GM12878 (cell line): ENCODE measurements around the gene NCF2. TPM values are rescaled to one million over a fixed set of nuclear protein-coding genes. Genes with fewer than 3 reads are reported as not detected.

Source experiments
- ATAC-seq: fragments of 200-7000 bp; cut with Tn5 transposase; 3 replicates; pipeline ENCODE4 v1.9.1; 2020; ENCODE audit warnings: mild to moderate bottlenecking, moderate library complexity
- BruUV-seq: library from RNA; stranded (reverse); fragments of 400-500 nt; replicated peaks from 2 replicates; lab custom pipeline; 2021; lab: Mats Ljungman, UMichigan
- CTCF ChIA-PET: fragments of 300-600 bp; sonication (Branson Sonifier 250); formaldehyde crosslinking; extraction: SDS; loops from one replicate; lab custom pipeline; 2021; ENCODE audit warnings: inconsistent platforms; lab: Yijun Ruan, JAX
- POLR2A ChIA-PET: fragments of 350-600 bp; formaldehyde crosslinking; extraction: SDS; loops from one replicate; lab custom pipeline; 2021; ENCODE audit warnings: inconsistent platforms; lab: Charles Lee
- RAD21 ChIA-PET: fragments of 300-600 bp; sonication (Branson Sonifier 250); formaldehyde crosslinking; loops from one replicate; lab custom pipeline; 2023; ENCODE audit warnings: antibody characterized with exemption; ENCODE audit not compliant: unreplicated experiment; lab: Charles Lee
- SMC1A ChIA-PET: fragments of 300-600 bp; sonication (Branson Sonifier 250); formaldehyde crosslinking; loops from one replicate; lab custom pipeline; 2023; ENCODE audit not compliant: unreplicated experiment, uncharacterized antibody; lab: Charles Lee
- DNase-seq: peaks from one replicate; pipeline ENCODE4 v3.0.0-alpha.2; 2011; ENCODE audit warnings: low read depth, low spot score
- FAIRE-seq: peaks from 3 replicates; lab custom pipeline; 2011; peaks lifted over from hg19 to GRCh38; lab: Jason Lieb, UNC
- H2AFZ ChIP-seq: 2 replicates; pipeline ENCODE4 v1.6.0; 2011; ENCODE audit warnings: low read depth, low read length, control low read depth; ENCODE audit not compliant: control insufficient read depth
- H3K27ac ChIP-seq: 2 replicates; pipeline ENCODE4 v1.5.1; 2011; ENCODE audit warnings: control low read depth; ENCODE audit not compliant: control insufficient read depth, insufficient read depth
- H3K27me3 ChIP-seq, 2 experiments: replicated peaks in 1 of 2; 2 replicates each; pipeline versions ENCODE4 v1.6.0 to v1.6.1; 2011; ENCODE audit warnings: low read length in 1 of 2; ENCODE audit not compliant: control insufficient read depth in 2 of 2, insufficient read depth in 2 of 2
- H3K36me3 ChIP-seq, 2 experiments: 2 replicates each; pipeline ENCODE4 v1.5.1; 2011; ENCODE audit warnings: low read length in 1 of 2; ENCODE audit not compliant: control insufficient read depth in 2 of 2, insufficient read depth in 2 of 2
- H3K4me1 ChIP-seq: 2 replicates; pipeline ENCODE4 v1.6.1; 2011; ENCODE audit warnings: mild to moderate bottlenecking, low read length, moderate library complexity, mixed read lengths; ENCODE audit not compliant: control insufficient read depth, insufficient read depth
- H3K4me2 ChIP-seq: 2 replicates; pipeline ENCODE4 v1.6.0; 2011; ENCODE audit warnings: control low read depth; ENCODE audit not compliant: control insufficient read depth, insufficient read depth
- H3K4me3 ChIP-seq: fragments of 200-600 bp; sonication (generic); 2 replicates; pipeline ENCODE4 v1.5.1; 2016
- H3K79me2 ChIP-seq: 2 replicates; pipeline ENCODE4 v1.6.0; 2011; ENCODE audit warnings: low read length; ENCODE audit not compliant: control insufficient read depth, insufficient read depth
- H3K9ac ChIP-seq: 2 replicates; pipeline ENCODE4 v1.8.0; 2011; ENCODE audit warnings: low read length, control low read depth, mixed read lengths; ENCODE audit not compliant: control insufficient read depth, insufficient read depth
- H3K9me3 ChIP-seq: replicated peaks from 3 replicates; pipeline ENCODE4 v1.5.1; 2011; ENCODE audit warnings: mild to moderate bottlenecking, low read length; ENCODE audit not compliant: control insufficient read depth, insufficient read depth
- H4K20me1 ChIP-seq: 2 replicates; pipeline ENCODE4 v1.6.0; 2011; ENCODE audit not compliant: control insufficient read depth, insufficient read depth
- CBFB ChIP-seq: IDR thresholded peaks from 2 replicates; pipeline ENCODE4 v1.6.1; 2016; ENCODE audit warnings: antibody characterized with exemption, low read depth
- CBX3 ChIP-seq: fragments of 200-600 bp; sonication (generic); IDR thresholded peaks from 2 replicates; pipeline ENCODE4 v1.6.1; 2016; ENCODE audit warnings: low read depth, borderline replicate concordance
- EGR1 ChIP-seq, 2 experiments: IDR thresholded peaks; 1 replicate in 1 of 2; 2 replicates in 1 of 2; pipeline ENCODE4 v1.6.1; 2011 to 2012; ENCODE audit warnings: low read depth in 2 of 2, low read length in 2 of 2, borderline replicate concordance in 1 of 2, mild to moderate bottlenecking in 1 of 2, moderate library complexity in 1 of 2
- EZH2 ChIP-seq: IDR thresholded peaks from 2 replicates; pipeline ENCODE4 v1.6.1; 2012; ENCODE audit warnings: low read depth, mild to moderate bottlenecking, control low read depth, inconsistent platforms, low read length, borderline replicate concordance; ENCODE audit not compliant: control insufficient read depth
- IRF4 ChIP-seq: IDR thresholded peaks from 2 replicates; pipeline ENCODE4 v1.6.1; 2011; ENCODE audit warnings: low read depth, low read length
- KDM1A ChIP-seq: fragments of 200-600 bp; sonication (generic); IDR thresholded peaks from 2 replicates; pipeline ENCODE4 v1.6.1; 2016; ENCODE audit warnings: borderline replicate concordance
- NBN ChIP-seq: fragments of 450-650 bp; IDR thresholded peaks from 2 replicates; pipeline ENCODE4 v1.6.1; 2016
- NR2C2 ChIP-seq: IDR thresholded peaks from 2 replicates; pipeline ENCODE4 v1.6.1; 2011; ENCODE audit warnings: borderline replicate concordance, low read depth; ENCODE audit not compliant: control insufficient read depth, insufficient read length
- POLR2A ChIP-seq: IDR thresholded peaks from 2 replicates; pipeline ENCODE4 v1.6.1; 2011; ENCODE audit warnings: low read depth, mild to moderate bottlenecking, low read length
- ZBED1 ChIP-seq: IDR thresholded peaks from 2 replicates; pipeline ENCODE4 v1.6.1; 2016; ENCODE audit warnings: borderline replicate concordance
- ZNF24 ChIP-seq: fragments of 450-650 bp; IDR thresholded peaks from 2 replicates; pipeline ENCODE4 v1.6.1; 2017; ENCODE audit warnings: antibody characterized with exemption, mild to moderate bottlenecking
- WGBS: methylation state at CpG from one replicate; pipeline ENCODE4 v1.1.6; 2016; ENCODE audit warnings: low lambda C conversion rate; ENCODE audit not compliant: insufficient replicate concordance, insufficient coverage; ENCODE audit errors: missing lambda C conversion rate; 5-methylcytosine and 5-hydroxymethylcytosine counted together
- in situ Hi-C: fragments of 300-500 bp; cut with MboI; formaldehyde crosslinking; loops from 9 replicates; pipeline ENCODE4 v1.14.3; 2018; ENCODE audit warnings: mixed read lengths
- intact Hi-C: fragments of 100-400 bp; cut with micrococcal nuclease; formaldehyde crosslinking; loops from one replicate; pipeline ENCODE4 v1.14.2; 2022; ENCODE audit not compliant: unreplicated experiment
- polyA plus RNA-seq, 11 experiments: library from polyadenylated mRNA; depleted of rRNA in 4 of 11; unstranded in 6 of 11; stranded (reverse) in 5 of 11; fragments of >200 nt; fragmentation: Nextera tagmentation in 4 of 11; fragmentation: Illumina TruSeq in 1 of 11; extraction: Ambion mirVana in 4 of 11; extraction: Trizol in 1 of 11; gene quantifications; 1 replicate in 1 of 11; 2 replicates in 10 of 11; pipeline versions ENCODE4 v1.2.1 to v1.2.3, GENCODE V29; 2011 to 2016; ENCODE audit warnings: inconsistent platforms in 2 of 11, missing spikeins in 2 of 11, low read depth in 1 of 11
- total RNA-seq, 4 experiments: library from RNA; depleted of rRNA in 3 of 4; stranded (reverse); fragments of >200 nt in 3 of 4; fragmentation: Illumina TruSeq in 1 of 4; extraction: Trizol in 1 of 4; gene quantifications; 2 replicates each; pipeline versions ENCODE4 v1.2.1 to v1.2.3, GENCODE V29; 2013 to 2021
- TF ChIP-seq, protein P1 (sequence below): fragments of 450-650 bp; IDR thresholded peaks from 2 replicates; pipeline ENCODE4 v1.6.1; 2016; ENCODE audit warnings: mild to moderate bottlenecking
- TF ChIP-seq, protein P2 (sequence below): fragments of 450-650 bp; IDR thresholded peaks from 2 replicates; pipeline ENCODE4 v1.6.1; 2017; ENCODE audit warnings: mild to moderate bottlenecking, moderate library complexity

Gene NCF2
- total and polyA plus RNA-seq, 10 of the 15 experiments (the other 5 are each of a cell fraction or from before 2014, with no cell fraction given): 31.4 to 256 (median 77.1) TPM

DNA sequence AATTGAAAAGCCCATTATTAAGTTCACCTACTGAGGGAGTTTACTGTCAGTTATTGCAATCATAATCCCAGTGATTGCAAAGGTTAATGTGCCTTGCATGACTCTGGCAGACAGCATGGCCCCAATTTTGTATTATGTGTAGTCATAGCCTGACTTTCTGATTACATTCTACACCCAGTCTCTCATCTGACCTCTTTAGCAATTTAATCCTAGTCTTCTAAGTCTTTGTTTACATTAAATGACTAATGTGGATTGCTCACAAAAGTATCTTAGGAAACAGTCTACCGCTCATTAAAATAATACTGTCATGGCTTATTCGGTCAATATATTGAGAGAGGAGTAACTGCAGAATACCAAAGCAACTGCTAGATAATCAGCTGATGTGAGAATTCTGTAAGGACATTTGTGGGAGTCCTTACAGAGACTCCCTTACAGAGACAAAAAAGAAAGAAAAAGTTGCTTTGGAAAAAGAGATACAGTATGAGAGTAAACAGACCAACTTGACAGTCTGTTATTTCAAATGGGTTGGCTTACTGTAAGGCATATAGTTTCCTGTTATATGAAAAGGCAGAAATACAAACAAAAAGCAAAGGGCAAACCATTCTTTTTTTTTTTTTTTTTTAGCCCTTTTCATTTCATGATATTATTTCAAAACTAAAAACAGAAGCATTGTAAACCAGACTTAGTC is 75.1 kb downstream of the NCF2 start:
- 96% methylated on average over 2 of the region's 2 CpGs for WGBS
- ChIA-PET RAD21 (no interaction called here), POLR2A (interaction anchor here (0.5 kb wide), 1 partner anchor 406 kb away, joined by 3 read pairs; no protein-coding TSS in a partner anchor), SMC1A (interaction anchor here (0.7 to 1.6 kb wide), 5 partner anchors 8 to 537 kb away, joined by 3 to 8 read pairs (median 3); no protein-coding TSS in a partner anchor), CTCF (interaction anchor here (0.8 kb wide), 1 partner anchor 23 kb away, joined by 3 read pairs; no protein-coding TSS in a partner anchor)
- DNase-seq (no peak), FAIRE-seq (peak; percentile 64), ATAC-seq (no peak)
- no TSS peak for BruUV-seq
- TF ChIP-seq ZNF24 (no peak), NR2C2 (no peak), EGR1 (IDR thresholded peaks at IDR 0.05; ENCODE audit: borderline replicate concordance in 1 of 2, low read depth in 2 of 2, low read length in 2 of 2) (no peak), KDM1A (no peak), CBX3 (no peak), IRF4 (no peak), EZH2 (no peak), ZBED1 (no peak), NBN (no peak), CBFB (no peak), POLR2A (no peak)
- TF ChIP-seq, protein P1, sequence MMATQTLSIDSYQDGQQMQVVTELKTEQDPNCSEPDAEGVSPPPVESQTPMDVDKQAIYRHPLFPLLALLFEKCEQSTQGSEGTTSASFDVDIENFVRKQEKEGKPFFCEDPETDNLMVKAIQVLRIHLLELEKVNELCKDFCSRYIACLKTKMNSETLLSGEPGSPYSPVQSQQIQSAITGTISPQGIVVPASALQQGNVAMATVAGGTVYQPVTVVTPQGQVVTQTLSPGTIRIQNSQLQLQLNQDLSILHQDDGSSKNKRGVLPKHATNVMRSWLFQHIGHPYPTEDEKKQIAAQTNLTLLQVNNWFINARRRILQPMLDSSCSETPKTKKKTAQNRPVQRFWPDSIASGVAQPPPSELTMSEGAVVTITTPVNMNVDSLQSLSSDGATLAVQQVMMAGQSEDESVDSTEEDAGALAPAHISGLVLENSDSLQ: no peak
- TF ChIP-seq, protein P2, sequence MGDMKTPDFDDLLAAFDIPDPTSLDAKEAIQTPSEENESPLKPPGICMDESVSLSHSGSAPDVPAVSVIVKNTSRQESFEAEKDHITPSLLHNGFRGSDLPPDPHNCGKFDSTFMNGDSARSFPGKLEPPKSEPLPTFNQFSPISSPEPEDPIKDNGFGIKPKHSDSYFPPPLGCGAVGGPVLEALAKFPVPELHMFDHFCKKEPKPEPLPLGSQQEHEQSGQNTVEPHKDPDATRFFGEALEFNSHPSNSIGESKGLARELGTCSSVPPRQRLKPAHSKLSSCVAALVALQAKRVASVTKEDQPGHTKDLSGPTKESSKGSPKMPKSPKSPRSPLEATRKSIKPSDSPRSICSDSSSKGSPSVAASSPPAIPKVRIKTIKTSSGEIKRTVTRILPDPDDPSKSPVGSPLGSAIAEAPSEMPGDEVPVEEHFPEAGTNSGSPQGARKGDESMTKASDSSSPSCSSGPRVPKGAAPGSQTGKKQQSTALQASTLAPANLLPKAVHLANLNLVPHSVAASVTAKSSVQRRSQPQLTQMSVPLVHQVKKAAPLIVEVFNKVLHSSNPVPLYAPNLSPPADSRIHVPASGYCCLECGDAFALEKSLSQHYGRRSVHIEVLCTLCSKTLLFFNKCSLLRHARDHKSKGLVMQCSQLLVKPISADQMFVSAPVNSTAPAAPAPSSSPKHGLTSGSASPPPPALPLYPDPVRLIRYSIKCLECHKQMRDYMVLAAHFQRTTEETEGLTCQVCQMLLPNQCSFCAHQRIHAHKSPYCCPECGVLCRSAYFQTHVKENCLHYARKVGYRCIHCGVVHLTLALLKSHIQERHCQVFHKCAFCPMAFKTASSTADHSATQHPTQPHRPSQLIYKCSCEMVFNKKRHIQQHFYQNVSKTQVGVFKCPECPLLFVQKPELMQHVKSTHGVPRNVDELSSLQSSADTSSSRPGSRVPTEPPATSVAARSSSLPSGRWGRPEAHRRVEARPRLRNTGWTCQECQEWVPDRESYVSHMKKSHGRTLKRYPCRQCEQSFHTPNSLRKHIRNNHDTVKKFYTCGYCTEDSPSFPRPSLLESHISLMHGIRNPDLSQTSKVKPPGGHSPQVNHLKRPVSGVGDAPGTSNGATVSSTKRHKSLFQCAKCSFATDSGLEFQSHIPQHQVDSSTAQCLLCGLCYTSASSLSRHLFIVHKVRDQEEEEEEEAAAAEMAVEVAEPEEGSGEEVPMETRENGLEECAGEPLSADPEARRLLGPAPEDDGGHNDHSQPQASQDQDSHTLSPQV: no peak
- no peaks in the 10 kb centered on the region for H3K9me3 ChIP-seq
- H3K4me2 ChIP-seq: no peak overlapping the region
- H3K79me2 ChIP-seq: peaks cover 5% of the 10 kb centered on the region
- H3K4me3 ChIP-seq: no peak overlapping the region
- H3K36me3 ChIP-seq: peaks cover 3 to 15% of the 10 kb centered on the region in 2 experiments
- H3K9ac ChIP-seq: no peak overlapping the region
- H2AFZ ChIP-seq: no peak overlapping the region
- in situ Hi-C loops: no loop called here
- intact Hi-C loops: no loop called here
- no peak overlapping the region for H3K27ac ChIP-seq
- no peaks in the 10 kb centered on the region for H3K4me1 ChIP-seq
- no peaks in the 10 kb centered on the region for H3K27me3 ChIP-seq
- H4K20me1 ChIP-seq: no peaks in the 10 kb centered on the region
